A549 treated with RU486 at 1 μM for 4 hours (cell line): ENCODE results near the gene IGF1R. TPM values are rescaled to one million over a fixed set of nuclear protein-coding genes. Genes with fewer than 3 reads are reported as not detected.

Experiments used
- total RNA-seq: library from RNA; stranded (reverse); fragments of 200-300 nt; extraction: Qiagen RNA extraction; gene quantifications from 5 replicates; pipeline ENCODE4 v1.2.3, GENCODE V29; 2022; ENCODE audit warnings: low read depth

Gene IGF1R
- total RNA-seq: 42.8 to 66.0 TPM (median 56.9 TPM) in 5 replicates

DNA sequence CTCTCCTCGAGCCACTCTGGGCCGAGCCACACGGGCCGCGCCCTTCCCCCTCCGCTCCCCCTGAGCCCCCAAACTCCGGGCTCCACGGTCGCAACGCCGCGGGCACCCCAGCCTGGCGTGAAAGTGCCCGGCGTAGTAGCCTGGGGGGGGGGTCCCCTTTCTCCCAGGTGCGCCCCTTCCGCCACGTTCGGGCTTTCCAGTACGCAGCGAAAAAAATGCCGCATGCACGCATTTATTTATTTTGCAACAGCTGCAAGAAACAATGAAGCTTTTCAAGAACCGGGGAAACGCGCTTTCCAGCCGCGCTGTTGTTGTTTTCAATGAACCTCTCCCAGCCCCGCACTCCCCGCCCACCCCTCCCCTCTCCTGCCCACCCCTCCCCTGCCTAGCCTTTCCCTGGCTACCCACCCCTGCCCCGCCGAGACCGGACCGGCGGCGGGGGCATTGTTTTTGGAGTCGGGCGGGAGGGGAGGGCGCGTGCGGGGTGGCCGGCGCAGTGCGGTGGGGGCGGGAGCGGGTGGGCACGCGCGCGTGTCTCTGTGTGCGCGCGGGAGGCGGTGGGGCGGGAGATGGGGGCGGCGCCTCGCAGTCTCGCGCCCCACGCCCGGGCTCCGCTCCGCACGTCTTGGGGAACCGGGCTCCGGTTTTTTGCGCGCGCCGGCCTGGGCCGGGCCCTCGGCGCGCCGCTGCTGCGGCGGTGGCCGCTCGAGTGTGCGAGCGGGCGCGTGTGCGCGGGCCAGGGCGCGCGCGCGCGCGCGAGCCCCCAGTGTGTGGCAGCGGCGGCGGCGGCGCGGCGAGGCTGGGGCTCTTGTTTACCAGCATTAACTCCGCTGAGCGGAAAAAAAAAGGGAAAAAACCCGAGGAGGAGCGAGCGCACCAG, at the start of gene IGF1R:
Gene IGF1R (plus strand): TSS at position 766 of the 880 bp plus-strand sequence. CDS start 1,043 bp downstream, outside the sequence.

